ENCODE results near the gene AMELY. TPM values are rescaled to one million over a fixed set of nuclear protein-coding genes. Genes with fewer than 3 reads are reported as not detected.
"Not testable (repeated sequence)": the region's sequence is repeated elsewhere in the genome, so short reads cannot be mapped to it uniquely, and the experiment has no call there.

AMELY gene
- not detected in 2 replicates for total RNA-seq (2014; rRNA removed; shearing (Covaris generic))

GRCh38 chrY:6911253-6911881 lies at the start of gene AMELY:
Gene AMELY, minus strand, starts transcription at chrY:6911752. Its CDS starts 39,144 bp downstream, at chrY:6872608.
- DNase-seq (ENCODE audit: low read depth) = no peak

GRCh38 chrY:6949947-6950346 lies 38.4 kb upstream of the AMELY start:
- no peak for DNase-seq (ENCODE audit: low read depth)

GRCh38 chrY:6948378-6948777 lies 36.8 kb upstream of the AMELY start:
- no peak for DNase-seq (ENCODE audit: low read depth)

- no peak for DNase-seq (ENCODE audit: low read depth)
These were observed 36.1 kb upstream of the AMELY start for GRCh38 chrY:6947695-6948094.

- no peak for DNase-seq (ENCODE audit: low read depth)
These were observed 23.9 kb upstream of the AMELY start for GRCh38 chrY:6935497-6935896.

- DNase-seq (ENCODE audit: low read depth) = no peak
These were observed 20.3 kb upstream of the AMELY start for GRCh38 chrY:6931779-6932396.

GRCh38 chrY:6929237-6929636 lies 17.7 kb upstream of the AMELY start:
- DNase-seq (ENCODE audit: low read depth) = no peak

GRCh38 chrY:6928265-6928664 lies 16.7 kb upstream of the AMELY start:
- DNase-seq (ENCODE audit: low read depth) = no peak

- no peak for DNase-seq (ENCODE audit: low read depth)
These were observed 9.5 kb upstream of the AMELY start for GRCh38 chrY:6921061-6921460.

GRCh38 chrY:6913362-6913761 lies 1.8 kb upstream of the AMELY start:
- no peak for DNase-seq (ENCODE audit: low read depth)

GRCh38 chrY:6910372-6911252 lies 940 bp downstream of the AMELY start, which contains the start of gene TBL1Y:
Gene TBL1Y, plus strand, starts transcription at chrY:6910697. Its CDS starts 114,388 bp downstream, at chrY:7025085.
- no peak for DNase-seq (ENCODE audit: low read depth)

- no peak for DNase-seq (ENCODE audit: low read depth)
These were observed 1.7 kb downstream of the AMELY start for GRCh38 chrY:6909856-6910255.

GRCh38 chrY:6909118-6909521 lies 2.4 kb downstream of the AMELY start:
- DNase-seq (ENCODE audit: low read depth) = no peak

GRCh38 chrY:6908021-6908420 lies 3.5 kb downstream of the AMELY start:
- not testable (repeated sequence) for DNase-seq (ENCODE audit: low read depth)

GRCh38 chrY:6907591-6907990 lies 4.0 kb downstream of the AMELY start:
- no peak for DNase-seq (ENCODE audit: low read depth)

GRCh38 chrY:6902116-6902515 lies 9.4 kb downstream of the AMELY start:
- not testable (repeated sequence) for DNase-seq (ENCODE audit: low read depth)

- no peak for DNase-seq (ENCODE audit: low read depth)
These were observed 16.3 kb downstream of the AMELY start for GRCh38 chrY:6895236-6895635.

GRCh38 chrY:6894496-6894895 lies 17.1 kb downstream of the AMELY start:
- DNase-seq (ENCODE audit: low read depth) = no peak

GRCh38 chrY:6849384-6849783 lies 62.2 kb downstream of the AMELY start:
- DNase-seq (ENCODE audit: low read depth) = no peak

GRCh38 chrY:6842650-6843049 lies 68.9 kb downstream of the AMELY start:
- DNase-seq (ENCODE audit: low read depth) = not testable (repeated sequence)
